GM12875 (cell line): ENCODE results near the gene ZNF644.
"Not testable (repeated sequence)": the region's sequence is repeated elsewhere in the genome, so short reads cannot be mapped to it uniquely, and the experiment has no call there.

Source experiments
- H3K4me3 ChIP-seq: one replicate; pipeline ENCODE4 v1.5.1; 2011; ENCODE audit warnings: low read depth, low read length, control low read depth
- CTCF ChIP-seq: IDR thresholded peaks from 2 replicates; pipeline ENCODE4 v1.5.1; 2011; ENCODE audit warnings: low read depth, mild to moderate bottlenecking, control low read depth, inconsistent platforms, low read length, moderate library complexity, borderline replicate concordance; ENCODE audit not compliant: insufficient read depth

ZNF644 gene

GRCh38 chr1:90936731-90937130 lies 85.1 kb downstream of the ZNF644 start:
- H3K4me3 ChIP-seq: no peak overlapping the region
- no peak for TF ChIP-seq CTCF

DNA sequence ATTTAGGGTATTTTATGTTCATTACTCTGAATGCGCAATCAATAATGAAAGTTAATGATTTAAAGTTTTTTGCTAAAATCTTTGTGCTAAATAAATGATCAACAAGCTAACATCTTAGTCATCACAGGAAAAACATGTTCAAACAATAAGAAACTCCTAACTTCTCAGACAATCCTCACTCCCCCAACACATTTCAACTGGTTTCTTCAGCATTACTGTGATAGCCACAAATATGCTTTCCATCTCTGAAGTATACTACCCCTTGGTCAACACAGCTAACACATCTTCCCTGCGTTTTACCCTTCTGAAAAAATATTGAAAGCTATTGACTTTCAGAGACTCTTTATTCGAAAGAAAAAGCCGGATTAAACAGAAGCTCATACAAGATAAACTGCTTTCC lies 85.8 kb downstream of the ZNF644 start:
- no peak for TF ChIP-seq CTCF
- no peak overlapping the region for H3K4me3 ChIP-seq

DNA sequence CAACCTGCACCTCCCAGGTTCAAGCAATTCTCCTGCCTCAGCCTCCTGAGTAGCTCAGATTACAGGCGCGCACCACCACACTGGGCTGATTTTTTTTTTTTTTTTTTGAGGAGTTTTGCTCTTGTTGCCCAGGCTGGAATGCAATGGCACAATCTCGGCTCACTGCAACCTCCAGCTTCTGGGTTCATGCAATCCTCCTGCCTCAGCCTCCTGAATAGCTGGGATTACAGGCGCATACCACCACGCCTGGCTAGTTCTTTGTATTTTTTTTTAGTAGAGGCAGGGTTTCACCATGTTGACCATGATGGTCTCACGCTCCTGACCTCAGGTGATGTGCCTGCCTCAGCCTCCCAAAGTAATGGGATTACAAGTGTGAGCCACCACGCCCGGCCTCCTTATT lies 93.6 kb downstream of the ZNF644 start:
- H3K4me3 ChIP-seq: not testable (repeated sequence)

DNA sequence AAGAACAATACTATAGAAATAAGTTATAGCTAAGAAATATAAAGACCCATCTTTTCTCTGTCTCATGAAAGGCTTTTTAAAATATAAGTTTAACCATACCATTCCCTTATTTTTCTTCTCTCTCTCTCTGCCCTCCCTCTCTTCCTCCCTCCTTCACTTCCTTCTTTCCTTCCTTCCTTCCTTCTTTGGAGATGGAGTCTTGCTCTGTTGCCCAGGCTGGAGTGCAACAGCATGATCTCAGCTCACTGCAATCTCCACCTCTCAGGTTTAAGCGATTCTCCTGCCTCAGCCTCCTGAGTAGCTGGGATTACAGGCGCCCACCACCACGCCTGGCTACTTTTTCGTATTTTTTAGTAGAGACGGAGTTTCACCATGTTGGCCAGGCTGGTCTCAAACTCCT lies 94.2 kb downstream of the ZNF644 start:
- not testable (repeated sequence) for H3K4me3 ChIP-seq

DNA sequence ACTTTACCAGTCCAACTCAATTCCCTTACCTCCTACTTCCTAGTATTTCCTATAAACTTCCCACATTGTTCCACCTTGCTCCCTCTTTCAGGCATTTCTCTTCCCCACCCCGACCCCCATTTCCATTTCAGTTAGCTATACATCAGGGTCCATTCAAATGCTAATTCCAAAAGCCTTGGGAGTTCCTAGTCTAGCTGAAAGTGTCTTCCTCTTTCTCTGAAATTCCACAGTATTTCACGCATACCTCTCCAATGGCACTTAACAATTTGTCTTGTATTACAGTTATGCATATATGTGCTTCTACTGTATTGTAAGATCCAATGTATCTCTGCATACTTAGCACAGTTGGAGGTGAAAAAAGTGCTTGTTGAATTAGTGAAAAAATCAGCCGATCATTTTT lies 94.9 kb downstream of the ZNF644 start:
- no peak overlapping the region for H3K4me3 ChIP-seq
- TF ChIP-seq CTCF: no peak

GRCh38 chr1:90925928-90926869 lies 95.6 kb downstream of the ZNF644 start:
- H3K4me3 ChIP-seq: no peak overlapping the region
- TF ChIP-seq CTCF: no peak

- no peak for TF ChIP-seq CTCF
- no peak overlapping the region for H3K4me3 ChIP-seq
These were observed 96.9 kb downstream of the ZNF644 start for GRCh38 chr1:90924982-90925381.

- no peak for TF ChIP-seq CTCF
- no peak overlapping the region for H3K4me3 ChIP-seq
These were observed 98.8 kb downstream of the ZNF644 start for GRCh38 chr1:90922996-90923395.
